DMS79 treated with DMSO at 0.1 percent for 48 hours (cell line): Measurements from ENCODE around the gene ZFHX3.
A peak's percentile ranks its signal among the peaks of the same experiment; 100 is the strongest.

ENCODE experiments used
- DNase-seq: peaks from one replicate; lab custom pipeline; 2025; lab: John Stamatoyannopoulos, UW

ZFHX3 gene

GRCh38 chr16:73054813-73055482 lies 7.0 kb upstream of the ZFHX3 start:
- DNase-seq = peak; percentile 9

GRCh38 chr16:73054498-73054812 lies 6.5 kb upstream of the ZFHX3 start:
- no peak for DNase-seq

GRCh38 chr16:73054125-73054484 lies 6.2 kb upstream of the ZFHX3 start:
- DNase-seq = no peak

- peak; percentile 21 for DNase-seq
These were observed 5.6 kb upstream of the ZFHX3 start for GRCh38 chr16:73053364-73054124.

GRCh38 chr16:73053038-73053363 lies 5.1 kb upstream of the ZFHX3 start:
- no peak for DNase-seq

GRCh38 chr16:73052576-73052975 lies 4.6 kb upstream of the ZFHX3 start:
- no peak for DNase-seq

GRCh38 chr16:73051961-73052360 lies 4.0 kb upstream of the ZFHX3 start:
- DNase-seq = no peak

GRCh38 chr16:73051226-73051625 lies 3.3 kb upstream of the ZFHX3 start:
- no peak for DNase-seq

- no peak for DNase-seq
These were observed 2.5 kb upstream of the ZFHX3 start for GRCh38 chr16:73050201-73051099.

- no peak for DNase-seq
These were observed 1.6 kb upstream of the ZFHX3 start for GRCh38 chr16:73049511-73049910.

GRCh38 chr16:73049091-73049490 lies 1.2 kb upstream of the ZFHX3 start:
- no peak for DNase-seq

GRCh38 chr16:73048292-73049080 lies 558 bp upstream of the ZFHX3 start:
- DNase-seq = peak; percentile 16

- no peak for DNase-seq
These were observed 750 bp downstream of the ZFHX3 start for GRCh38 chr16:73047221-73047535.

- DNase-seq = no peak
These were observed 1.1 kb downstream of the ZFHX3 start for GRCh38 chr16:73046849-73047214.

- DNase-seq = peak; percentile 22
These were observed 1.6 kb downstream of the ZFHX3 start for GRCh38 chr16:73046202-73046848.

- no peak for DNase-seq
These were observed 4.0 kb downstream of the ZFHX3 start for GRCh38 chr16:73043828-73044467.

GRCh38 chr16:73042807-73043206 lies 5.1 kb downstream of the ZFHX3 start:
- no peak for DNase-seq

- DNase-seq = no peak
These were observed 6.3 kb downstream of the ZFHX3 start for GRCh38 chr16:73041676-73042075.

GRCh38 chr16:73040735-73041402 lies 7.1 kb downstream of the ZFHX3 start:
- DNase-seq = no peak

- peak; percentile 37 for DNase-seq
These were observed 7.8 kb downstream of the ZFHX3 start for GRCh38 chr16:73040136-73040535.
